Measurements from ENCODE around the gene ATP1A2. TPM values are rescaled to one million over a fixed set of nuclear protein-coding genes. Genes with fewer than 3 reads are reported as not detected.

Gene ATP1A2
- total RNA-seq, 1 donor from 2014 or later: 11.0 TPM

DNA sequence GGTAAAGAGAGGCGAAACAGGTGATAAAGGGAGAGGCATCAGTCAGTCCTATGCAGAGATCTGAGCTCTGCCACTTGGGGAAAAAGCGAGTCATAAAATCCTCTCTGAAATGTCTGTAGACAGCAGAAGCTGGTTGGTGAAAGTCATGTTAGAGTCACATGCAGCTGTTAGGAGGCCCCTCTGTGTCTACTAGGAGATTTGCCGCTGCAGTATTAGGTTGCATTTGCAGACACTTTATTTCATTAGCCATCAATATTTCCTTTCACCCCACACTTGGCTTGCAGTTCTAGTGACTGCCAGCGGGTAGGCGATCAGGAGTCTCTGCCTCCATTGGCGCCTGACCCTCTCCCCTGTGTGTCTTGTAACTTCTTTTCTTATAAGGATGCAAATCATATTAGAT lies 52.0 kb downstream of the ATP1A2 start:
- intact Hi-C loops (cut with DNase I): no loop called here
- no peaks in the 10 kb centered on the region for H3K4me1 ChIP-seq
- H3K9me3 ChIP-seq: no peaks in the 10 kb centered on the region
- H3K36me3 ChIP-seq: no peaks in the 10 kb centered on the region
- H3K27ac ChIP-seq: no peak overlapping the region
- H3K4me3 ChIP-seq: no peak overlapping the region
- no peak for DNase-seq (ENCODE audit: extremely low spot score in 2 of 2)
- H3K27me3 ChIP-seq: no peaks in the 10 kb centered on the region
- TF ChIP-seq POLR2A (IDR thresholded peaks at IDR 0.05) (no peak), CTCF (IDR thresholded peaks at IDR 0.05) (no peak), POLR2AphosphoS5 (IDR thresholded peaks at IDR 0.05; ENCODE audit: insufficient read depth in 1 of 2, low read depth in 1 of 2) (no peak)

GRCh38 chr1:160168016-160168415 lies 52.5 kb downstream of the ATP1A2 start:
- no peak overlapping the region for H3K27ac ChIP-seq
- H3K36me3 ChIP-seq: no peaks in the 10 kb centered on the region
- H3K9me3 ChIP-seq: no peaks in the 10 kb centered on the region
- no peaks in the 10 kb centered on the region for H3K27me3 ChIP-seq
- DNase-seq (ENCODE audit: extremely low spot score in 2 of 2): no peak
- TF ChIP-seq POLR2A (IDR thresholded peaks at IDR 0.05): no peak
- TF ChIP-seq CTCF (IDR thresholded peaks at IDR 0.05): no peak
- no peak for TF ChIP-seq POLR2AphosphoS5 (IDR thresholded peaks at IDR 0.05; ENCODE audit: insufficient read depth in 1 of 2, low read depth in 1 of 2)
- H3K4me1 ChIP-seq: no peaks in the 10 kb centered on the region
- intact Hi-C loops (cut with DNase I): no loop called here
- no peak overlapping the region for H3K4me3 ChIP-seq

DNA sequence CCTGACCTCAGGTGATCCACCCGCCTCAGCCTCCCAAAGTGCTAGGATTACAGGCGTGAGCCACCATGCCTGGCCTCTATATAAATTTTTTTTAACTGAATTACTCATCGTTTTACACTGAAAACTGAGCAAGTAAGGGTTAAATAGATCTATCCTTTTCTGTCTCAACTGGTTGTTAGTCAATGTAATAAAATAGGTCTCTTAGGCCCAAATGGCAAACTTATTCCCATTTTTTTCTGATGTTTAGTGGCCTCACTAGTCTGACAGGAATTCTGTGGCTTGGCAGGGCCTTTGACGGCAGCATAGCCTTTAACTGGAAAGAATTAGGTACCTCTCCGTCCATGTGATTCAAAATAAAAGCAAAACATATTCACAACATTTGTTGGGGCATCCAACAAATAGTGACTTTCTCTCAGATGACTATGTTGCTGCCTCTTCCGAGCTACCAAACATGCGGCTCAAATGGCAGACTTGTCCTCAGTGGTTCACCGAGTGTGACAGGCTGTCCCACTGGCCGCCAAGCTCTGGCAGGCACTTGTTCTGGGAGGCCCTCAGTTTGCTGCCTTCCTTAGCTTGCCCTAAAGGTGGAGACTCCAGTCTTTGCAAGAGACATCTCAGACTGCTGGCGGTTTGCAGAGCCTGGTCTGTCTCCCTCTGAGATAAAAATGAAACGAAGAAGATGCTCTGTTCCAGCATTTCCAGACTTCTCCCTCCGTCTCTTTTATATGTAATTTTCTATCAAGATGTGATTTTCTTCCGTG lies 53.2 kb downstream of the ATP1A2 start:
- Histone ChIP-seq H3K4me1 (no peaks in the 10 kb centered on the region), H3K4me3 (no peak overlapping the region), H3K36me3 (no peaks in the 10 kb centered on the region), H3K27me3 (no peaks in the 10 kb centered on the region), H3K27ac (no peak overlapping the region), H3K9me3 (no peaks in the 10 kb centered on the region)
- intact Hi-C loops (cut with DNase I): no loop called here
- DNase-seq (ENCODE audit: extremely low spot score in 2 of 2): no peak
- TF ChIP-seq POLR2AphosphoS5 (IDR thresholded peaks at IDR 0.05; ENCODE audit: insufficient read depth in 1 of 2, low read depth in 1 of 2) (no peak), CTCF (IDR thresholded peaks at IDR 0.05) (no peak), POLR2A (IDR thresholded peaks at IDR 0.05) (no peak)

DNA sequence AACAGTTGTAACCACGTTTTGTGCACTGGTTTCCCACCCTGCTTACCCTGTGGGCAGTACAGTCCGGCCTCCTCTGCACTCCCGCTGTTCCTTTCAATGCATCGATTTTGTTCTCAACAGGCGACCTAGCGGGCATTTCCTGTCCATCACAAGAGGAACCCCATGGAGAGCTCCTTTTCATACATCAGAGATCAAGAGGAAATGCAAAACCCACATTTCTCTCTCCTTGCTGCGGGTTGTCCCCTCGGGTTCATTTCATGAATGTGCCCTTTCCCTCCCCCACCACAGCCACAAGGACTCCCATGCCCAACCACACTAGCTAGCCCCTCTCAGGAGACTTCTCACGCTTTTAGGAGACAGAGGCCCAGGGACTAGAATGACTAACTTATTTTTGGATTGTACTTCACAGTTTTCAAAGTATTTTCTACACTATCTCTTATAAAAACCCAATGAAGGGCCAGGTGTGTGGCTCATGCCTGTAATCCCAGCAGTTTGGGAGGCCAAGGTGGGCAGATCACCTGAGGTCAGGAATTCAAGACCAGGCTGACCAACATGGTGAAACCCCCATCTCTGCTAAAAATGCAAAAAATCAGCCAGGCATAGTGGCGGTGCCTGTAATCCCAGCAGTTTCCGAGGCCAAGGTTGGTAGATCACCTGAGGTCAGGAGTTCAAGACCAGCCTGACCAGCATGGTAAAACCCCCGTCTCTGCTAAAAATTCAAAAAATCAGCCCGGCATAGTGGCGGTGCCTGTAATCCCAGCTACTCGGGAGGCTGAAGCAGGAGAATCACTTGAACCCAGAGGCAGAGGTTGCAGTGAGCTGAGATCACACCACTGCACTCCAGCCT lies 54.2 kb downstream of the ATP1A2 start:
- DNase-seq (ENCODE audit: extremely low spot score in 2 of 2): no peak
- intact Hi-C loops (cut with DNase I): no loop called here
- TF ChIP-seq POLR2A (IDR thresholded peaks at IDR 0.05): no peak
- no peak for TF ChIP-seq CTCF (IDR thresholded peaks at IDR 0.05)
- no peak for TF ChIP-seq POLR2AphosphoS5 (IDR thresholded peaks at IDR 0.05; ENCODE audit: insufficient read depth in 1 of 2, low read depth in 1 of 2)
- Histone ChIP-seq H3K27ac (no peak overlapping the region), H3K4me1 (no peaks in the 10 kb centered on the region), H3K36me3 (no peaks in the 10 kb centered on the region), H3K27me3 (no peaks in the 10 kb centered on the region), H3K4me3 (no peak overlapping the region), H3K9me3 (no peaks in the 10 kb centered on the region)

DNA sequence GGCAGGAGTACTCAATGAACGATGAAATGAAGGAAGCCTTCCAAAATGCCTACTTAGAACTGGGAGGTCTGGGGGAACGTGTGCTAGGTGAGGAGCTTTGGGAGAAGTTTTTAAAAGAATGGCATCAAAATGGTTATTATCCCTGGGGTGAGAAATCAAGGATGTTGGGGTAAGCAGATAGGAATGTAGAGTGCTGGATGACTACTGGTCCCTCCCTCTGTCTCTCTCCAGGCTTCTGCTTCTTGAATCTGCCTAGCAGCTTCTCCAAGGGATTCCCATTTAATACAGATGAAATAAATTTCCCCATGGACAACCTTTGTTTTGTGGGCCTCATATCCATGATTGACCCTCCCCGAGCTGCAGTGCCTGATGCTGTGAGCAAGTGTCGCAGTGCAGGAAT lies 55.8 kb downstream of the ATP1A2 start:
- DNase-seq (ENCODE audit: extremely low spot score in 2 of 2): no peak
- Histone ChIP-seq H3K4me3 (no peak overlapping the region), H3K4me1 (no peaks in the 10 kb centered on the region), H3K27ac (no peak overlapping the region), H3K27me3 (no peaks in the 10 kb centered on the region), H3K36me3 (no peaks in the 10 kb centered on the region), H3K9me3 (no peaks in the 10 kb centered on the region)
- intact Hi-C loops (cut with DNase I): no loop called here
- TF ChIP-seq POLR2AphosphoS5 (IDR thresholded peaks at IDR 0.05; ENCODE audit: insufficient read depth in 1 of 2, low read depth in 1 of 2): no peak
- TF ChIP-seq POLR2A (IDR thresholded peaks at IDR 0.05): no peak
- no peak for TF ChIP-seq CTCF (IDR thresholded peaks at IDR 0.05)

Data from vagina (tissue), 2 donors.